ENCODE results near the gene GNG3.

GRCh38 chr11:62755086-62755615 is 47.7 kb downstream of the GNG3 start:
- TF ChIP-seq, protein P1, sequence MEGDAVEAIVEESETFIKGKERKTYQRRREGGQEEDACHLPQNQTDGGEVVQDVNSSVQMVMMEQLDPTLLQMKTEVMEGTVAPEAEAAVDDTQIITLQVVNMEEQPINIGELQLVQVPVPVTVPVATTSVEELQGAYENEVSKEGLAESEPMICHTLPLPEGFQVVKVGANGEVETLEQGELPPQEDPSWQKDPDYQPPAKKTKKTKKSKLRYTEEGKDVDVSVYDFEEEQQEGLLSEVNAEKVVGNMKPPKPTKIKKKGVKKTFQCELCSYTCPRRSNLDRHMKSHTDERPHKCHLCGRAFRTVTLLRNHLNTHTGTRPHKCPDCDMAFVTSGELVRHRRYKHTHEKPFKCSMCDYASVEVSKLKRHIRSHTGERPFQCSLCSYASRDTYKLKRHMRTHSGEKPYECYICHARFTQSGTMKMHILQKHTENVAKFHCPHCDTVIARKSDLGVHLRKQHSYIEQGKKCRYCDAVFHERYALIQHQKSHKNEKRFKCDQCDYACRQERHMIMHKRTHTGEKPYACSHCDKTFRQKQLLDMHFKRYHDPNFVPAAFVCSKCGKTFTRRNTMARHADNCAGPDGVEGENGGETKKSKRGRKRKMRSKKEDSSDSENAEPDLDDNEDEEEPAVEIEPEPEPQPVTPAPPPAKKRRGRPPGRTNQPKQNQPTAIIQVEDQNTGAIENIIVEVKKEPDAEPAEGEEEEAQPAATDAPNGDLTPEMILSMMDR (IDR thresholded peaks at IDR 0.05): no peak
- TF ChIP-seq POLR2AphosphoS5 (IDR thresholded peaks at IDR 0.05): no peak

Data from prostate gland (tissue), 2 donors.